Bone marrow (tissue), 2 donors: ENCODE results near the gene CTCF.
"Not testable (repeated sequence)": the region's sequence is repeated elsewhere in the genome, so short reads cannot be mapped to it uniquely, and the experiment has no call there.

Experiments used
- DNase-seq, 2 donors: peaks; one replicate each; lab custom pipeline; 2025; lab: John Stamatoyannopoulos, UW

The CTCF gene, protein sequence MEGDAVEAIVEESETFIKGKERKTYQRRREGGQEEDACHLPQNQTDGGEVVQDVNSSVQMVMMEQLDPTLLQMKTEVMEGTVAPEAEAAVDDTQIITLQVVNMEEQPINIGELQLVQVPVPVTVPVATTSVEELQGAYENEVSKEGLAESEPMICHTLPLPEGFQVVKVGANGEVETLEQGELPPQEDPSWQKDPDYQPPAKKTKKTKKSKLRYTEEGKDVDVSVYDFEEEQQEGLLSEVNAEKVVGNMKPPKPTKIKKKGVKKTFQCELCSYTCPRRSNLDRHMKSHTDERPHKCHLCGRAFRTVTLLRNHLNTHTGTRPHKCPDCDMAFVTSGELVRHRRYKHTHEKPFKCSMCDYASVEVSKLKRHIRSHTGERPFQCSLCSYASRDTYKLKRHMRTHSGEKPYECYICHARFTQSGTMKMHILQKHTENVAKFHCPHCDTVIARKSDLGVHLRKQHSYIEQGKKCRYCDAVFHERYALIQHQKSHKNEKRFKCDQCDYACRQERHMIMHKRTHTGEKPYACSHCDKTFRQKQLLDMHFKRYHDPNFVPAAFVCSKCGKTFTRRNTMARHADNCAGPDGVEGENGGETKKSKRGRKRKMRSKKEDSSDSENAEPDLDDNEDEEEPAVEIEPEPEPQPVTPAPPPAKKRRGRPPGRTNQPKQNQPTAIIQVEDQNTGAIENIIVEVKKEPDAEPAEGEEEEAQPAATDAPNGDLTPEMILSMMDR

DNA sequence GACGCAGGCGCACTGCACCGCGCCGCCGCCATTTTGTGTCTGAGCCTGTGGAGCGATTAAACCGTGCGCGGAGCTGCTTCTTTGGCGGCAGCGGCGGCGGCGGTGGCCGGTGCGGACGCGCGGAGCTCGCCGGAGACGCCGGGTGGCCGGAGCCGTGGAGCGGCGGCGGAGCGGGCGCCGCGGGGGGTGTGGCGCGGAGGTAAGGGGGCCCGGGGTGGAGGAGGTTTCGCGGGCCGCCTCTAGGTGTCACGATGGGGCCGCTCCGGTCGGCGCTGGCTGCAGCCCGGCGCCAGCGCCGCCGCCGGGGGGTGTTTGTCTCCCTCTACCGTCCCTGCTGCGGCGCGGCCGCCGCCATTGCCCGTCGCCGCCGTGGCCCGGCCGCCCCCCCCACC lies at the start of gene CTCF:
CTCF (plus strand) TSS at position 1 of the 392 bp plus-strand sequence. CDS start 48,307 bp downstream, outside the sequence.
- peak; percentile 66 to 98 for DNase-seq

DNA sequence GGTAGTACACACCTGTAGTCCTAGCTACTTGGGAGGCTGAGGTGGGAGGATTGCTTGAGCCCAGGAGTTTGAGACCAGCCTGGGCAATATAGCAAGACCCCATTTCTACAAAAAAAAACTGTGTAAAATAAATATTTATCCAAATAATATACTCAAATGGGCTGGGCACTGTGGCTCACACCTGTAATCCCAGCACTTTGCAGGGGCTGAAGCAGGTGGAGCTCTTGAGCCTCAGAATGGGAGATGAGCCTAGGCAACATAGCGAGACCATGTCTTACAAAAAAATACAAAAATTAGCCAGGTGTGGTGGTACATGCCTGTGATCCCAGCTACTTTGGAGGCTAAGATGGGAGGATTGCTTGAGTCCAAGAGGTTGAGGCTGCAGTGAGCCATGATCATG lies 48.4 kb upstream of the CTCF start:
- DNase-seq = not testable (repeated sequence)

DNA sequence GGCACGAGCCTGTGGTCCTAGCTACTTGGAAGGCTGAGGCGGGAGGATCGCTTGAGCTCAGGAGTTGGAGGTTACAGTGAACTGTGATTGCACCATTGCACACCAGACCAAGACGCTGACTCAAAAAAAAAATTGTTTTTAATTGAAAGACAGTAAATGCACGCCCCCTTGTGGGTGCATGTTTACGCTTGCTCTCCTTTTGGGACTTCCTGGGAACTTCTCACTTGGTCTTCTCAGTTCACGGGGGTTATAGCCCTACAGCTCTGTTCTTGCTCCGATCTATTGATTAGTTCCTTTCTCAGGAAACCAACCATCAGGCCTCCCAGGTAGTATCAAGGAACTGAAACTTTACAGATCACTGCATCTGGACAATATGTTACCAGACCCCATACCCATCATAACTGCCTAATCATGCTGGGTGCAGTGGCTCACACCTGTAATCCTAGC lies 47.9 kb upstream of the CTCF start:
- DNase-seq = peak; percentile 25 to 70

DNA sequence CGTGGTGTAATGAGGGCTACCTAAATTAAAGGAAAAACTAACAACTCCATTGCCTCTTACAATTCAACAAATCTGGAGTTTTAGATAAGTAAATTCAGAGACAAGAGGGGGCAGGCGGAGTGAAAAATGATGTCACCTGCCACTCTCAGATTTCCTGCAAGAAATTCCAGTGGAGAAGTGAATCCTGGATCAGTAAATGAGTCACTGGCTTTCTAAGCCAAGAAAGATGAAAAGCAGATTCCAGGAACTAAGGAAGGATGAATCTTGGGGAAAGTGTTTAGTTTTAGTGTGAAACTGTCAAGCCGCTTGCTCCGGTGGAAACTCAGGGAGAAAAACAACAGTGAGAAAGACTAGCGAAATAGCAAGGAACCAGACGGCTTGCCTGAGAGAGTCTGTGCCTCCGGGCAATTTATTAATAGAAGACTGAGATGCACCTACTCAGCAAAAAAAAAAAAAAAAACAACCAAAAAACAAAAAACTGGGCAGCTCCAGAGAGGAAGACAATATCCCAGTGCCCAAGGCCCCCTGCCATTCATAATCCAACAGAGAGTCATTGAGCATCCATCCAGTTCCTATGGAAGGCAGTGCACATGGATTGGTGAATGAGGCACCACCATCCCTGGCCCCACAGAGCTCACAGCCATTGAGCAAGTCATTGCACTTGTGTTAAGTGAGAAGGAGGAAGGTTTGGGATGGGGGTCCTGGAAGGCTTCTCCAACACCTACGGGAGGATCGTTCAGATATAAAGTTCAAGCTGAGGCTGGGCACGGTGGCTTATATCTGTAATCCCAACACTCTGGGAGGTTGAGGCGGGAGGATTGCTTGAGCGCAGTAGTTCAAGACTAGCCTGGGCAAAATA lies 45.8 kb upstream of the CTCF start:
- DNase-seq = no peak

DNA sequence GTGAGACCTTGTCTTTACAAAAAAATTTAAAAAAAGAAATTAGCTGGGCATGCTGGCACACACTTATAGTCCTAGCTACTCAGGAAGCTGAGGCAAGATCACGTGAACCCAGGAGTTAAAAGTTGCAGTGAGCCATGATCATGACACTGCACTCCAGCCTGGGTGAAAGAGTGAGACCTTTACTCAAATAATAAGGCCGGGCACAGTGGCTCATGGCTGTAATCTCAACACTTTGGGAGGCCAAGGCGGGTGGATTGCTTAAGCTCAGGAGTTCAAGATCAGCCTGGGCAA lies 45.2 kb upstream of the CTCF start:
- DNase-seq = peak in 1 of 2 donors; percentile 35

DNA sequence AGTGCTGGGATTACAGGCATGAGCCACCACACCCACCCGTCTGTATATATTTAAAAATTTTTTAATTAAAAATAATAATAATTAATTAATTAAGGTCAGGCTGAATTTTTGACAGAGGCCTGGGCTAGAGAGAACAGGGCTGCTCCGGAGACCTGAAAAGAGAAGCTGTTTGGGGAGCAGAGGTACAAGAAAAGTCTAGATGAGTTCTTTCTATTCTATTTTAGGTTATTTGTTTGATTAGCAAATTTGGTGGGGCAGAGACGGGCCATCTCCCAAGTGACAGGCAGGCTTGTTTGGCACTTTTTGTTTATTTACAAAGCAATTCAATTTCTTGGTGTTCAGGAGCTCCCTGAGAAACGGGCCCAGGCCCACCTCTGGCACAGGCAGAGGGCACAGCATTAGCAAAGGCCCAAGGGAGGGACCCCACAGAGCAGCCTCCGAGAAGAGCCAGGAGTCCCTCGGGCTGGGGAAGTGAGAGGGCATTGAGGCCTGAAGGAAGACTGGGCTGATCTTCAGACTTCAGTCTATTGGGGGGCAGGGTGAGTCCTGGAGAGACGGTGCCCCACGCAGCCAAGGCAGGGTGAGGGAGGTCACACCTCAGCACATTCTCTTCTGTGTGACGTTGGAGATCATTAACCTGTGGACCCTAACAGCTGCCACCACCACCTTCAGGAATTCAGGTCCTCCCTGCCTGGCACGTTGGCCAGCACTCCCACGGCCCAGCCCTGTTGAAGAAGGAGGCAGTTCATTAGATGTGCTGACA lies 44.5 kb upstream of the CTCF start:
- DNase-seq = no peak

DNA sequence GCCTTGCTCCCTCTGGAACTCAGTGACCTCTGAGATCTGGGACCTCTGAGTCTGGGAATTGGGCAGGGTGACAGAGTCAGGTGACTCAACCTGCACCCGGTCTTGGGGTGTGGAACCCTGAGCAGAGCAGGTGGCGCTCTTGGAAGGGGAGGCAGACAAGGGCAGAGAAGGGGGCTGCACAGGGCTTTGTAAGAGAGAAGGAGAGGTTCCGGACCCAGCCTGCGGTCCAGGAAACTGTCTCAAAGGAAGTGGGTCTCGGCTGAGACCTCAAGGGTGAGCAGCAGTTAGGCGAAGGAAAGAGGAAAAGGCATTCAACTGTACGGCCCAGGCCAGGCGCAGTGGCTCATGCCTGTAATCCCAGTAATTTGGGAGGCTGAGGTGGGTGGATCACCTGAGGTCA lies 43.6 kb upstream of the CTCF start:
- no peak for DNase-seq

DNA sequence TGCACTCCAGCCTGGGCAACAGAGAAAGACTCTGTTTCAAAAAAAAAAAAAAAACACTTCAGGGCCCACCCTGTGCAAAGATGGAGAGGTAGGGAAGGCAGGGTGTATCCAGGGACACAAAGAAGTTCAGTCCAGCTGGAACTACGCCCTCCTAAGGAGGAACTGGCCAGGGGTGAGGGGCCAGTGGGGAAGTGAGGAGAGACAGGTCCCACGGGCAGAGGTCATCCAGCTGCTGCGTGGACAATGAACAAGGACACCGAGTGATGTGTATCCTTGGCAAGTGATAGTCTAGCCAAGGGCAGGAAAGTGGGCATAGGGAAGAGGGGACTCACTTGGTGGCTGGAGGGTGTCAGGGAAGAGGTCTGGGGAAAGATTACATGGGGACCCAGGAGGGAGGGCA lies 43.1 kb upstream of the CTCF start:
- DNase-seq = no peak

DNA sequence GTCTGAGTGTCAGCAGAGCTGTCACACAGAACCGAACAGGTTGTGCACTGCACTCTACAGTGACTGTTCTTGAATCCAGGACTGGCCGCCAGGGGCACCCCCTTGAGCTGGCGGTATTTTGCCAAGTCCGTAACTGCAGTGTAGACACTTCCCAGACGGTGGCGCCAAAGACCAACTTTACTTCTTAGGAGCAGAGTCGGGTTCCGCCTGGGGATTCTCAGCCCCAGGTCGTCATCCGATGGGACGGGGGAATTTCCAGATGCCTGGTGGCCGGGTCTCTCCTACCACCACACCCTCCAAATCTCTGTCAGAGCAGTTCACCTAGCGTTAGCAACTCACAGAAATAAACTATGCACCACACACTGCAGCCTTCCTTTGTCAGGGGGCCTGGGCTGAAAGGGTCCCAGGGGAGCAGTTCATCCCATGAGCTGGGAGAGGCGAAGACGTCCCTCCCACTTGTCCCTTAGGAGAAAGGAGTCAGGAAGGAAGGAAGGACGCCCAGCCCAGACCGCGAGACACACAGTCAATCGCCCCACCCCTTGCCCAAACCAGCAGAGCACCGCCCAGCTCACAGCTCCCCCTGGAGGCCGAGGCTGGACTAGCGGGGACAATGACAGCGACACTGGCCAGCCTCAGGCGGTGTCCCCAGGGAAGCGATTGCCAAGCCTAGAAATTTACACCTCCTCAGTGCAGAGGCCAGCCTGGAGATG lies 41.1 kb upstream of the CTCF start:
- DNase-seq = peak; percentile 93 to 96

DNA sequence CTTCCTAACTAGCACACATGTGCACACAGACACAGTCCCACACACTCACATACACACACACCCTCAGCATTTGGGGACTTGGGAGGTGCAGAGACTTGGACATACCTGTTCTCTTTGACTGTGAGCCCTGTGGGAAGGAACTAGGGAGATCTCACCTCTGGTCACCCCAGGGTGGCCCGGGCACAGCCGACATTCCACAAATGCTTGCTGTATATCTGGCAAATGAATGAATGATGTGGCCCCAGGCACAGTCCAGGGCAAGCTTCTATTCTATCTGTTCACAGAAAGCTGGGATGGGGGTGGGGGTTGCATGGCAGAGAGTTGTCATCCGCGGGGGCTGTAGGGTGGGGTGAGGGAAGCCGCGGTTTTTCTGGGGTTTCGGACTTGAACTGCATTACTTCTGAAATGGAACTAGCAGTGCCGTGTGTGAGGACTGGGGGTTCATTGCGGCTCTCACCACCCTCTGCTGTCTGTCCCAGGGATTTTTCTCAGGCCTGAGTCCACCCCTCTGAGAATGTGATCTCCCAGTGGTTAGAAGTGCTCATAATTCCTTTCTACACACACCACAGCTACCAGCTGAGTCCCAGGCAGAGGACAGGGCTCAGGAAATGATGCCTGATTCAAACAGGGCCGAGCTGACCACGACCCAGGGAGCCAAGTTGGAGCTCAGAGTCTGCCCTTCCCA lies 37.0 kb upstream of the CTCF start:
- peak in 1 of 2 donors; percentile 61 for DNase-seq

DNA sequence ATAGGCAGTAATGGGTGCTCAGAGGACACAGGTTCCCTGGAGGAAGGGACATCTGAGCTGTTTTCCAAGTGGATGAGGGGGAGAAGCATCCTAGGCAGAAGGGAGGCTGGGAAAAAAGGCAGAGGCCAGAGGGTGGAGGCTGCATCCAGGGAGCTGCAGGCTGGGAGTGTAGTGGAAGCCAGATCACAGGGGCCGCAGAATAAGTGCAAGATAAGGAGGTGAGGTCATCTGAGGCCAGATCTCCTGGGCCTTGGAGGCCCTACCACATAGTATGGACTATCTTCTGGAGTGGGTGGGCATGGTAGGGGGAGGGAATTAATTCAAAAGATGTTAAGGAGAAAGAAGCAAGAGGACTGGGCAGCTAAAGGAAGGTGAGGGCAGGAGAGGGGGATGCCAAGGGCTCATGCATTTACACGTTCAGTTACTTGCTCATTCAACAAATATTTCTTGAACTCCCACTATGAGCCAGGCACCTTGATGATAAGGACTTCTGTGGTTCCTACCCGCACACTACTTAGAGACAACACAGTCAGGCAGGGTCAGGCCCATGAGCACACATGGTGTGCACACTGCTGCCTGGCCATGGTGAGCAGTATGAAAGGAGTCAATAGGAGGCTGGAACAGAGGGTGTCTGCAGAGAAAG lies 36.1 kb upstream of the CTCF start:
- DNase-seq = no peak

DNA sequence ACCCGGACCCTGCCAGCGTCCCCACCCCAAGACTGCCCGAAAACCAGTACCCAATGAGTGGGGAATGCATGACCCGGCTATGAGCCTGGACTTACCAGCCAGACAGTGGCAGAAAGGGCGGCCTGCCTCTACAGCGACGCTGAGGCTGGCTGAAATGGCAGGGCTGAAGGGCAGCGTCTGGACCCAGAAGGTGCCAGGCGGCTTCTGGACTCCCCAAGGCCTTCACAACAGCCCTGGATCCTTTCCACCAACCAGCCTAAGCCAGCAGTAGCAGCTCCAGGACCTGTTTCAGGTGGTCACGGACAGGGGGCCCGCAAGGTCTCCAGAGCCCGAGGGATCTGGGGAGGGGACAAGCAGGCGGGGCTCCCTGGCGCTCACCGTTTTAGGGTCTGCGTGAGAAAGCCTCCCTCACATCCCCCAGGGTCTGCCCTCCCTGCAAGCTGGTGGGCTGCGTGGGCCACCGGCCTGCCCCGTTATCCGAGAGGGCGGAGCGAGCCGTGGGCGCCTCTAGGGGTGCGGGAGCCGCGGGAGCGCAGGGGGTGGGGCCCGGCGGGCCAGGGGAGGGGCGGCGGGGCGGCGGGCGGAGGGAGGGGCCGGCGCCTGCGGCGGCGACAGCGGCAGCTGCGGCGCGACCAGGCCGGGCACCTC lies 34.0 kb upstream of the CTCF start, which contains the start of gene RIPOR1:
RIPOR1 (plus strand) TSS at position 608 of the 648 bp plus-strand sequence. CDS start 9,618 bp downstream, outside the sequence.
- DNase-seq = no peak

DNA sequence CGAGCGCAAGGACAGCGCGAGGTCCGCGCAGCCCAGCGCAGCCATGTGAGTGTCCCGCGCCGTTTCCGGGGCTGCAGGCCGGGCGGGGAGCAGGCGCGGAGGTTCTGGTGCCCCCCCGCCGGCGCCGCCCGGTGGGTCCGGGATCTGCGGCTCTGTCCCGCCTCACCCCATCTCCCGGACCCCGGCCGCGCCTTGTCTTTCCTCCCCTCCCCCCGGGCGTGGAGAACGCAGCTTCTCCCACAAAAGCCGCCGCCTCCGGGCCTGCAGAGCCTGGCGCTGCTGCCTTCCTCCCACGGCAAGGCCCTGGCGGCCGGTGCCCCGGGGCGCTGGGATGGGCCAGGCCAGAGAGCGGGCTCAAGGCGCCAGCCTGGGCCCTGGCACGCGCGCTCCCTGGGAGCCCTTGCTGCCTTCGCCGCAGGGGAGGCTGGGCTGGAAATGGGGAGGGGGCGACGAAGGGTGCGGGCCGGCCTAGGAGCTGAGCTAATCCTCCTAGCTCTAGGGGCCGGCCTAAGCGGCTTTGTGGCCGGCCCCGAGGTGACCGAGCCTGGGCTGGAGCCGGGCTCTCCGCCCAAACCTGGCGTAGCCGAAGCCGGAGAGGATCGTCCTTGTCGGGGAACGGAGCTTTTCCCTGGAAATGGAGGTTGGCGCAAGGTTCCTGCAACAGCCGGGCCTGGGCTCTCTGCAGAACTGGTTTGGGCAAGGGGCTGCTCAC lies 33.3 kb upstream of the CTCF start:
- no peak for DNase-seq

DNA sequence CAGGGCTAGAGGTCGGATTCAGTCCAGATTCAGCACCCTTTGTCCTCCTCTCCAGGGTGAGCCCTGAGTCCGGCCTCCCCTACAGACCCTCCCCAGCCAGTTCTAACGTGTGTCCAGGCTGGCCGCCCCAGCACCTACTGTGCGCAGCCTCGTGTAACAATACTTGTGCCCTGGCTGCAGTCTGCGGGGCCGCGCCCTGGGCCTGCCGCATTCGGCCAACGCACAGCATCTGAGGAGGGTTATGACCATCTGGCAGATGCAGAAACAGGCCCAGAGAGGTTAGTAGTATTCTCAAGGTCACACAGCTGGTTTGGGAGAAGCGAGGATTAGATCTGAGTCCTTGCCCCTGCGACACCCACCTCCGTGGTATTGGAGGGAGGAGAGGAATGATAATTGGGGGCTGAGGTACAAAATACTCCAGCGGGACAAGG lies 32.7 kb upstream of the CTCF start:
- no peak for DNase-seq

DNA sequence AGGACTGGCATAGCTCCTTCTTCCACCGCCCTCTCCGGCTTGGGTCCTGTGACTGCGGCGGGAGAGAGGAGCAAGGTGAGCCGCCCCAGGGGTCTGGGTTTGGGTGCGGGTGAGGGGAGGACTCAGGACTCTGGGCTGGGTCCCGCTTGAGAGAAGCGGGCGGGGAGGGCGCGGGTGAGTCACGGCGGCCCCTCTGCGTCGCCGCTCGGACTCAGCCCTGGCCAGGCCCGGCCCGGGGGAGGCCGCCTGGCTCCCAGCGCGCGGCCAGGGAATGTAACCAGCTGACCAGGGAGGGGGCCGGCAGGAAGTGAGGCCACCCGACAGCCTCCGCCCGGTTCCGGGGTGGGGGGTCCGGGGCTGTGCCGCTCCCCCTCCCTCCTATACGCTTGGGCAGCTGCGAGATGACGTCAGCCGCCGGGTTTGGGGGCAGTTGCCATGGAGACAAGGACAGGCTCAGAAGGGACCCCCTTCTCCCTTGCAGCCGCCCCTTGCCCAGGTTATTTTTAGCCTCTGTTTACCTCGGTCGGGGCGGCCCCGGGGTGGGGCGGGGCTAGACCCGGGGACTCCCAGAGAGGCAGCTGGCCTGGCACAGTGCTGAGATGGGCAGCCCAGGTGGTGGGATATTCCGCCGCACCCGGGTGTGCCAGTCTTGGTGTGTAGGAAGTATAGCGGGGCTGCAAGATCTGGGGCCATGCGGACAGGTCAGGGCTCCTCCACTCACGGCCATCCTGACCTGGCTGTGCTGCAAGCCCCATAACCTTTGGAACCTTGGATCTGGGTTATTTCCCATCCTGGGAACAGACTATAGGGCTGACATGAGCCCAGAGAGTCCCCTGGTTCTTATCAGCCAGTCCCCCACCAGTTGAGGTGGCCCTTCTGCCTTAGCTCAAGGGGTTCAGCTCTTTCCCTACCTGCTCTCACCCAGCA lies 32.0 kb upstream of the CTCF start:
- peak in 1 of 2 donors; percentile 38 for DNase-seq

DNA sequence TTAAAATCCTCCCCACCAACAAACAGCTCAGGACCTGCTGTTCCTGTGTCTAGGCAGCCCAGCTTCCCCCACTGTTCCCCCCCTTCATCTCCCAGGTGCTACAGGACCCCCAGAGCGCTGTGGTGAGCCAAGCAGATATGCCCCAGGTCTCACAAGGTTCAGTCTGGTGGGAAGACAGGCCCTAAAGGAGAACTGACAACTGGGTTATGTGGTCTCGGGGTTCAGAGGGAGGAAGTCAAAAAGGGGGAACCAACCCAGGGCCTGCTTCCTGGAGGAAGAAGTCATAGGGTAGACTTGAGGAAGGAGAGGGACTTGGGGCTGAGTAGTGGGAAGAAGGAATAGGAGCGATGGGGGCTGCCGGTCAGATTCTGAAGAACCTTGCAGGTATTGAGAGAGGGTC lies 31.1 kb upstream of the CTCF start:
- DNase-seq = peak; percentile 24 to 60

DNA sequence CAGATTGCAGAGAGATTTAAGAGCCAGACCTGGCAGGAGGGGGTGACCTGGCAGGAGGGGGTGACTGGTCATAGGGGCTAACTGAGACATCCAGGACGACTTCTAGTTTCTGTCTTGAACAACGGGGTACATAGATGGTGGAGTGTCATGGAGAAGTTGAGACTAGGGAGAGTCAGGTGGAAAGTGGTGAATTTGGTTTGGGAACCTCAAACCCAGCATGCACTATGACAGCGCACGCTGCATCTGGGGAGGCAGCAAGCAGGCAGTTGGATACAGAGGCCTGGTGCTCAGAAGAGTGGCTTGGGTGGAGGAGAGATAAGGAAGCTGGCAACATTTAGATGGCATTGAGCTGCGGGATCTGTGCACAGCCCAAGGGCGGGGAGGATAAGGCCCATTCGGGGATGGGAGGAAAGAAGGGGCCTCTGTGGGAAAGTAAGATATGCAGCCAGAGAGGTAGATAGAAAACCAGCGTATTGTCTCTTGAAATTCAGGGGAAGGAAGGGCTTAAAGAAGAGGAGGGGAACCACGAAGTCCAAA lies 29.2 kb upstream of the CTCF start:
- no peak for DNase-seq
